Right lung (tissue), 5 donors: ENCODE measurements around the gene ODC1. TPM values are rescaled to one million over a fixed set of nuclear protein-coding genes. Genes with fewer than 3 reads are reported as not detected.

Source experiments
- DNase-seq, 2 donors: peaks; one replicate each; pipeline ENCODE4 v3.0.0-alpha.2; 2013
- polyA plus RNA-seq, 5 donors: library from polyadenylated mRNA; unstranded; fragments of 120-200 nt; gene quantifications; one replicate each; pipeline versions ENCODE4 v1.2.1 to v1.2.3, GENCODE V29; 2013; ENCODE audit warnings: inconsistent platforms in 1 of 5, low replicate concordance in 1 of 5; ENCODE audit not compliant: insufficient read length in 5 of 5, insufficient read depth in 1 of 5

Gene ODC1
- polyA plus RNA-seq, 5 donors = 204 to 264 (median 216) TPM

DNA sequence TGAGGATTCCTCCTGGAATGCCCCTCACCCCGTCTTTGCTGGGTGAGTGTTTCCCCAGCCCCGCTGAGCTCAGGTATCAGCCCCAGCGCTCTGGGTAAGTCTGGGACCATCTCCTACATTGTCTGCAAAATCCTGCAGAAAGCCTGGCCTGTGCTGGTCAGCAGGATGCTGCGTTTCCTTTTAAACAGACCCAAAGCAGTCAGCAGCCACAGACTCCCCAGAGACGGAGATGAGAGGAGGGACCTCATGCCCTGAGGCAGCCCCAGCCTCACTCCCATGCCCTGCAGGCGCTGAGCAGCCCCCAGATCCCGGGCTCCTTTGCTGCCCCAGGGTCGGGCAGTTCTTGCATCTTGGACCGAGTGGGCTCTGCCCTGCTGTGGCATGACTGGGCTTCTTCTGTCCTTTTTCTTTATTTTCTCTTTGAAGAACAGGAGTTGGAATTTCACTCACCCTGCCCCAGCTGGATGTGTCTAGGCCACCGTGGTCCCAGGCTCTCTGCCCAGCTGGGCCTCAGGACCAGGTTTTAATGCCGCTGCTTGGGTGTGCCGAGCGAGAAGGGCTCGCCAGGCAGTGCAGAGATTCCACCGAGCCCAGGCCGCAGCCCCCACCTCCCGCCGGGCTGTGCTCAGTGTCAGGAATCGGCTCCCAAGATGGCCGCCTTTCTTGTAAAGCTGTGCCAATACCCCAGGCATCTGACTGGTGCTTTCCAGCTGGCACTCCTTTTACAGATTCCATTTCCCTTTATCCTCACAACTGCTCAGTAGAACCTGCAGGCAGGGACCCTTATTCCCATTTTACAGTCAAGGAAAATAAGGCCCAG lies 43.6 kb downstream of the ODC1 start:
- DNase-seq = no peak

DNA sequence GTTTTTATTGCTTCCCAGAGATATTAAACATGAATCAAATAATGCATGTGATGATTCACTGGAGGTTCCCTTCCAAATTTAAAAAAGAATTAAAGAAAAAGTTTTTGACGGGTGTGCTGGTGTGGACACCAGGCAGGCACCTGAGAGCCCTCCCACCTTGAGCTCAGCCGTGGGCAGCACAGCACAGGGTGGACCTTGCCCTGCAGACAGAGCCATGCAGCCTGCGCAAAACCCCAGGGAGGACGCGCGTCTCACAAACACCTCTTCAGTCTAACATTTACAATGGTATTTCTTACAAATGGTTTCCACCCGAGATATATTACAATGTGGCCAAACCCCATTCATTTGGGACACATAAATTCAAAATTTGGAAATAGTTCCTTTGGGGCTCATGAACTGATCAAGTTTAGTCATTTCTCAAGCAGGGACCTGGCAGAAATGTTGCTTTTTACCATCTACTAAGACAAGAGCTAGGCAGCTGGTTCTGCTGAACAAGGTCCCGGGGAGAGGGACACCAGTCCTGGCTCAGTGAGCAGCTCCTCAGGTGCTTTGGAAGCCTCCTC lies 45.4 kb downstream of the ODC1 start:
- no peak for DNase-seq

GRCh38 chr2:10402062-10402585 lies 46.0 kb downstream of the ODC1 start:
- no peak for DNase-seq

DNA sequence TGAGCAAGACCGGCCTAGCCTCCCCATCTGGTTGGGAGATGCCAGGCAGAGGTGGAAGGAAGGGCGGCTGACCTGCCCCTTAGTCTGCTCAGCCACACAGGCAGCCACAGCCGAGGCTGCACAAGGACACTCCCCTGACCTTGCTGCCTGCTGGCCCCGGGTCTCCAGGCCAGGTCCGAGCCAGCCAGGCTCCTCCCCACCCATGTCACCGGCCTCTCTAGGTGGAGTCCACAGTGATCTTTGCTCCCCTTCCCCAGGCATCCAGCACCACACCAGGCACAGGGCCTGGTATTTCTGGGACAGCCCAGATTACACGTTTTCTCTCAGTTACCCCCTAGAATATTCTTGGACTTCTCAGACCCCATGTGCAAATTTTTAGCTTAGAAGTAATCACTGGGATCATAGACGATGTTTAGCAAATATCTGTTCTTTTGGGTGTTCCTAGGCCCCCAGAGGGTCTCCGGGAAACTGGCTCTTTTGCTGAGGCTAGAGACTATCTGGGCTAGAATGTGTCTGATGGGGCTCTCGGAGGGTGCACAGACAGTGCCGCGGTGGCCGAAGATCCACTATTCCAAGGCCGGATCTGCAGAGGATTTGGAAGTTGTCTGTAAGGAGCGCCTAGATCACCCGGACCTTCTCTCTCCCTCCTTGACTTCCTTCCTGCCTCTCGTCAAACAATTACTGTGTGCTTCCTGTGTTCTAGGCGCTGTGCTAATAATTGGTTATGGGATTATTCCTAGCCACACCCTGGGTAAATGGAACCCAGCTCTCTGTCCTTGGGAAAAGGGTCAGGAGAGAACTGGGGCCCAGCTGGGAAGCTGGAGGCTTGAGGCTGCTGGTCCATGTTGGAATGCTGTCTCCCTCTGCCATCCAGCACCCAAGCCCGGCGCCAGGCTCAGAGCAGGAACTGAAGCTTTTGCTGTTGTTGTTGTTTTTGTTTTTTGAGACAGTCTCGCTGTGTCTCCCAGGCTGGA lies 46.9 kb downstream of the ODC1 start:
- no peak for DNase-seq

- DNase-seq = no peak
These were observed 47.6 kb downstream of the ODC1 start for GRCh38 chr2:10400568-10400977.

GRCh38 chr2:10400002-10400401 lies 48.1 kb downstream of the ODC1 start:
- no peak for DNase-seq

GRCh38 chr2:10399358-10399757 lies 48.8 kb downstream of the ODC1 start:
- no peak for DNase-seq

DNA sequence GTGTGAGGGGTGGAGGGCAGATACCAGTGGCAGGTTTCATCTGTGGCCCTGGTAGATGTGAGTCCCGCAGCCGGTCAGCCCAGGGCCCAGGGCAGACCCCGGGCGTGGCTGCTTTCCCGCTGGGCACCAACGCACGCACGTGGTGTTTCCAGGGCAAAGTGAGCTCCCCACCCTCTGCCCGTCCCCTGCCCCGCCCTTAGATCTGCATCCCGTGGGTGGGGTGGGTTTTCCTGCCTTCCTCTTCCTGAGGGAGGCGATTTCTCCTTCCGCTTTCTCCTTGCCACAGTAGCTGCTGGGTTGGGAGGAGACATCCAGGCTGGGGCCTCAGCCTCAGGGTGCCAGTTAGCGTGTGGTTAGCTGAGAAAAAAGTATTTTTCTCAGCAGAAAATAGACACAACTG lies 49.6 kb downstream of the ODC1 start:
- DNase-seq = no peak

- no peak for DNase-seq
These were observed 50.2 kb downstream of the ODC1 start for GRCh38 chr2:10397878-10398277.

DNA sequence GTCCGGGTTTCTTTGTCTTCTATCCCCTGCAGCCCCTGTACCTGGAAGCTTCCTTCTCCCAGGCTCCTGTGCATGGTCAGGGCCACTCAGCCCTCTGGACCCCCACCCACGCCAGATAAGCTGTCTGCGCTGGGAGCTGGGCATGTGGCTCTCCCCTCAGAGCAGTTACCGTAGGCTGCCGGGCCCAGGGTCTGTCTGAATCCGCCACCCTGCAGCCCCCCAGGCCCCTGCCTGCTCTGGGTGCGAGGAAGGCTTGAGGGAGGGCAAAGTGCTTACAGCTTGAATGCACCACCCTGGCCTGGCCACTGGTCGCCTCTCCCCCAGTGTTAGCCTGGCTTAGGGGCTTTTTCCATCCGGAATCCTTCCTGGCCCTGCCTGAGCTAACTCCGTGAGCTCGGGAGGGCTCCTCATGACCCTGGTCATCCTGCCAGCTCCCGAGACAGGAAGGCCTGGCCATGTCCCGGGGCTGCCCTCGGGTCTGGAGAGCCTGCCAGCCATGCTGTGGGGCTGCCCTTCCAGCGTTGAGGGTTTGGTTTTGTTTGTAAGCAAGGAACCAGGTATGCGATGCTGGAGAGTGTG lies 50.7 kb downstream of the ODC1 start:
- DNase-seq = no peak

DNA sequence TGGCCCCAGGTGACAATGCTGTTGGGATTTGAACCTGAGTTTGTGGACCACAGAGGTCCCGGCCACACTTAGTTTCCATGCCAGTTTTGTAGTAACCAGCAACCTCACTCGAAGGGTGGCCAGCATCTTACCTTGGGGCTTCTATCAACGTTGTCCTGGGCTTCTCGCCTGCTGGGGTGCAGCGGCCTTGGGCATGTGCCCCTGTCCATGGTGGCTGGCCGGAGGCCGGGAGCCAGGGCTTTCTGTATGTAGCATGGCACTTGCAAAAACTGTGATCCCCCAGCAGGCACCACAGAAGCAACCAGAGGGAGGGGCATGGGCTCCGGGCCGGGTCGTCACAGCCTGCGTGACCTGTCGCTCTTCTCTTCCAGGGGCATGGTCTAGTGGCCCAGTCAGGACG lies 51.7 kb downstream of the ODC1 start:
- DNase-seq = no peak

DNA sequence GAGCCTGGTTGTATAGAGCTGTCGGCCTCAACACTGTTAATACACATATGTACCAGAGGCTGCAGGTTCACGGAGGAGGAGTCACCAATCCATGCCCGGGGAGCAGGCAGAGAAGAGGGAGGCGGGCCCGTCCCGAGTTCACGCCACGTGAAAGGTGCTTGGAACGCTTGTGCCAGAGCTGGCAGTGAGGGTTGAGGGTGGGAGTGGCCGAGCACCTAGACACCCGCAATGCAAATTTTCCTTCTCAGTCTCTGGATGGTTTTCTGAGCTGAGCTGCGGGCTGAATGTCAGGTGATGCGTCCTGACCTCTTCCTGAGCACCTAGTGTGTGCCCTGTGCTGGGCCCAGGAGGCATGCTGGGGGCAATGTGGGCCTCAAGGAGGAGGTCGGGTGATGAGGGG lies 52.2 kb downstream of the ODC1 start:
- DNase-seq = no peak

GRCh38 chr2:10393640-10393982 lies 54.5 kb downstream of the ODC1 start:
- DNase-seq = no peak

DNA sequence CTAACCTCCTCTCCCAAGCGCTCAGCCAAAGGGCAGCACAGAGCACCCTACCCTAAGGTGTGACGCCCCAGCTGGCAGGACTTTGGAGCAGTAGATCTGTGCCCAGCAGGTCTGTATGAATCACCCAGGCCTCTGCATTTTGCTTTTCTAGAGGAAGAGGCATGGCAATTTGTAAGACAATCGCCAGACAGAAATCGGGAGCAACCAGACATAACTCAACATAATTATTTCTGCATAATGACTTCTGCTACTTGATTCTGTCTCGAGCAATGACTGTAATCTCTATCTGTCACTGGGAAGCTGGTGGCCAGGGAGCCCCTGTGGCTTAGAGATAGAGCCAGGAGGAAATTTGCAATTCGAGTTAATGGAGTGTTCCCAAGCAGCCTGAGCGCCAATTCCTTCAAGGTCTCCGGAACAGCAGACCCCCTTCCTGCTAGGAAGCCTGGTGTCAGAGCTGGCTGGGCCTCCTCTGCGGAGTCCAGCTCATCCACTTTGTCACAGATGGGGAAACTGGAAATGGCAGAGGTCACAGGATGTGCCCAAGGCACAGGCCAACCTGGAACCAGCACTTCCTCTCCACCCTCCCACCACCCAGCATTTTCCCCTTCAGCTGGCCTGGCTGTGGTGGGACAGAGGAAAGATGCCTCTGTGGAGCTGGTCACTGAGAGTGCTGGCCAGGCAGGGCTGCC lies 55.0 kb downstream of the ODC1 start:
- DNase-seq = no peak

- no peak for DNase-seq
These were observed 55.6 kb downstream of the ODC1 start for GRCh38 chr2:10392548-10392947.

- no peak for DNase-seq
These were observed 56.0 kb downstream of the ODC1 start for GRCh38 chr2:10392100-10392499.

- DNase-seq = no peak
These were observed 57.7 kb downstream of the ODC1 start for GRCh38 chr2:10390369-10390801.
